T-helper 1 cell (primary cell): Measurements from ENCODE around the gene ABHD12B.
"Not testable (repeated sequence)": the region's sequence is repeated elsewhere in the genome, so short reads cannot be mapped to it uniquely, and the experiment has no call there.

ENCODE experiments used
- DNase-seq, 5 donors: peaks; one replicate each; pipeline ENCODE4 v3.0.0-alpha.2; 2012 to 2020

The ABHD12B gene

GRCh38 chr14:50936882-50937281, 65.0 kb downstream of the ABHD12B start:
- no peak for DNase-seq

DNA sequence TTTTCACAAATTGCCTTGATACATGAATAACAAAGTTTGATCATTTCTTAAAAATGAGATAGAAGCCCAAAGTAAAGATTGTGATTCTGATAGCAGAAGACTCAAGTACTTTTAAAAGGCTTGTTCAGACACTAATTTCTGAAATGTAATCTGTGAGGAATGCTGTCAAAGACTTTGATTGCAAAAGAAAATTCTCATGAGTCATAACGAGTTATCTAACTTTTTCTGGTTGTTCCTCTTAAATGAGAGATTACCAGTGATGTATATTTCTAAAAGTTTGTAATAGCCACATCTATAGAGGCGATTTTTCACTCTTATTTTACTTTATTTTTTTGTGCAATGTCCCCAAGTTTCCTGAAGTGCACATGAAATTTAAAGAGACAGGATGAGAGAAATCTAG, 65.5 kb downstream of the ABHD12B start:
- DNase-seq: no peak

DNA sequence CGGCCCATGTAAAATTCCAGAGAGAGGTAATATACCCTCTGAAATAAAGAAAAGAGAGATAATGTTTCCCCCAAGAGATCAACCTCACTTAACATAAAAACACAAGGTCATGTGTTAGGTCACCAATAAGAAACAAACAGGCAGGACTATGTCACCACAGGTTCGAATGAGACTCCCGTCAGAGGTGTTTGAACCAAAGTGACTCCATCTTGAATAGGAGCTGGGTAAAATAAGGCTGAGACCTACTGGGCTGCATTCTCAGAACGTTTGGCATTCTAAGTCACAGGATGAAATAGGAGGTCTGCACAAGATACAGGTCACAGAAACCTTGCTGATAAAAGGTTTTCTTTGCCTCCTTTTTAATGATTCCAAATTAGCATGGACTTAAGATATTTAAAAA, 65.9 kb downstream of the ABHD12B start:
- no peak for DNase-seq

GRCh38 chr14:50941151-50941550, 69.3 kb downstream of the ABHD12B start:
- no peak for DNase-seq

DNA sequence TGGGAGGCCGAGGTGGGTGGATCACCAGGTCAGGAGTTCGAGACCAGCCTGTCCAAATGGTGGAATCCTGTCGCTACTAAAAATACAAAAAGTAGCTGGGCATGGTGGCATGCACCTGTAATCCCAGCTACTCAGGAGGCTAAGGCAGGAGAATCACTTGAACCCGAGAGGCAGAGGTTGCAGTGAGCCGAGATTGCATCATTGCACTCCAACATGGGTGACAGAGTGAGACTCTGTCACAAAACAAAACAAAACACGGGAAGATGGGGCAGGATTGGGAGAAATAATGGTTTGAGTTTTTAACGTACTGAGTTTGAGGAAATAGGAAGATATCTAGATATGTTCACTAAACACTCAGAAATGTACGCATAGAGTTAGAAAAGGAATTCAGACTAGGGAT, 69.8 kb downstream of the ABHD12B start:
- DNase-seq: not testable (repeated sequence)

DNA sequence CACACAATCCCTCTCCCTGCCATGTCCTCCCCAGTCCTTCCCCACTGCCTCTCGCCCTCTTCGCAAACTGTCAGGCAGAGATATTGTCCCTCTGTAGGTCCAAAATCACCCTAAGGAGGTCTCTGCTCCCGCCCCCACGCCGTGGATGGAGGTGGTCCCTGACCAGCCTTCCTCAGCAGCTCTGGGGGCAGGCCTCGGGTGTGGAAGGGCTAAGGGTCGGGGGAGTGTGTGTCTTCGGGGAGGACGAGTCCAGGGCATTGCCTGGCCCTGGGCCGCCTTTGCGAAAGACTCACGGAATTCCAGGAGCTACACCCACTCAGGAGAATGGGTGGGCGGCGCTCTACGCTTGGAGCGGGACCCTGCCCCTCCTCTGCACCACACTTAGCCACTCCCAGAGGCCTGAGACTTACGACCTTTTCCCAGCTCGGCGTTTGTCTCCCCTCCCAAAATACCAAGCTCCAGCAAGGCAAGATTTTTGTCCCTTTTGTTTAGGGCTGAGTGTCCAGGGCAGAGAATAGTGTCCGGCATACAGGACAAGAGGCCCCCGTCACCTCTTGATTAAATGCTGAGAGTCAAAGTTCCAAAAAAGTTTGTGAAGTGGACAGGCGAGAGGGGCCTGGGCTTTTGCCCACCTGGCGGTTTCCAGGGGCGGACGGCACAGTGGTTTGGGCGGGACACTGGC, 71.5 kb downstream of the ABHD12B start:
- DNase-seq: no peak

- DNase-seq: peak in 2 of 5 donors; percentile 6 to 8
Observed at GRCh38 chr14:50943943-50944646, 72.2 kb downstream of the ABHD12B start, which contains the start of gene PYGL. Gene PYGL, minus strand, starts transcription at chr14:50944483. Its CDS starts 80 bp downstream, at chr14:50944403.

DNA sequence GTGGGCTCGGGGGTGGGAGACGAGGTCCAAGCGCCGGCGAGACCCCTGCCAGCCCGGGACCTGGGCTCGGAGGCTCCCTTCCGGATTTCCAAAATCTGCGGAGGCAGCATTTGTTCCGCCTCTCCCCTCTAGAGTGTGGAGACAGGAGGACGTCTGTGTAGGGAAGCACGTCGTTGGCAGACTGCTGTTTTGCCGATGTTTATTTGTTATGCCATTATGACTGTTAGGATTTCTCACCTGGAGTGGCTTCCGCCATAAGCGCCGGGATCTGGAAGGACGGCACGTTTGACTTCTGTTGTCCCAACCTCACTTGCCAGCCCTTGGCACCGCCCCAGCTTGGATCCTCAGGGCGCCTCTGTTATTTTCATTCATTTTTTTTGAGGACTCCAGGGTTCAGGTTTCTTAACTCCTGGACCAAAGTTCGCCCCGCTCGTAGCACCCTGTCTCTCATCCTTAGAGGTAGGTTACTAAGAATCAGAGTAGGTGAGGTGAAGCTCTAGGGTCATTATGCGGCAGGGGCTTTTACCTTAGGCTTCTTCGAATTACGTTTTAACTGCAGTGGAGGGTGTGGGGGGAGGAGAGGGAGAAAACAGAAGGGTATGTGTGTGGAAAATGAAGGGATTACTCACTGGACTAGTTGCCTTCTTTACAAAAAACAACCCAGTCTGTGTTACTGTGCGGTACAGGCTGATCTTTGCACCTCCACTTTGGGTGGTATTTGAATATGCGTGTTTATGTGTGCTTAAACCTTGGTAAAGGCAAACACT, 73.0 kb downstream of the ABHD12B start:
- no peak for DNase-seq

GRCh38 chr14:50946234-50946935, 74.5 kb downstream of the ABHD12B start:
- DNase-seq: no peak

DNA sequence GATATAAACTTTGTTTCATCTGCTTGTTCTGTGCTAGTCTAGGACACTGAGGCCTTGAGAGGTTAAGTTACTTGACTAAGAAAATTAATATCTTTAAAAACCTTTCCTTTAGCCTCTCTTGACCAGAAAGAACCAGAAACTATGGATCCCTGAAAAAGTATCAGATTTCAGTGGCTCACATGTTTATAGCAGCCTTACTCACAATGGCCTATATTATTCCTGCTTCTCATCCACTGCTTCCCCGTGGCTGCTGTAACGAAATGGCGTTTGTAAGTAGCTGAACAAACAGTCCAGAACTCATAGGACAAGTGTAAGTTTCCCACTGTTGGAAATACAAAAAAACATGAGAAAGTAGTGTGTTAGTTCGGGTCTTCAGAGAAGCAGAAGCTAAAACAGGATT, 75.6 kb downstream of the ABHD12B start:
- no peak for DNase-seq

GRCh38 chr14:50948205-50948604, 76.4 kb downstream of the ABHD12B start:
- DNase-seq: no peak

GRCh38 chr14:50951032-50951431, 79.2 kb downstream of the ABHD12B start:
- DNase-seq: no peak

DNA sequence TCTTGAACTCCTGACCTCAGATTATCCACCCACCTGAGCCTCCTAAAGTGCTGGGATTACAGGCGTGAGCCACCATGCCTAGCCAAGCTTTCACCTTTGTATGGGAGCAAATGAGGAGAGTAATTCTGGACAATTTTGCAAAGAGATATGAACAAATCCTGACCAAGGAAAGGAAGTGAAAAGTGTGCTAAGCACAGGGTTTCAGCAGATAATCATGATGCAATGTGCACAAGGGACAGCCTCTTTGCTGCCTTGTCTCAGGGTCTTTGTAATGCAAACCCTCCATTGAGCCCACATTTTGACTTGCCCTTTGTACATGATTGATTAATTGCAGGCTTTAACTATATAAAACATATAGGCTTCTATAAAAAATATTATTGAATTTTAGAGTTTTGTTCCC, 81.6 kb downstream of the ABHD12B start:
- no peak for DNase-seq
